HG03135 (cell line): ENCODE results near the gene TMEM106A.
"Not testable (repeated sequence)": the region's sequence is repeated elsewhere in the genome, so short reads cannot be mapped to it uniquely, and the experiment has no call there.

ENCODE experiments used
- ATAC-seq: cut with Tn5 transposase; IDR thresholded peaks from one replicate; pipeline ENCODE4 v1.9.1; 2021; ENCODE audit warnings: mild to moderate bottlenecking, moderate library complexity; ENCODE audit not compliant: unreplicated experiment

Gene TMEM106A, protein sequence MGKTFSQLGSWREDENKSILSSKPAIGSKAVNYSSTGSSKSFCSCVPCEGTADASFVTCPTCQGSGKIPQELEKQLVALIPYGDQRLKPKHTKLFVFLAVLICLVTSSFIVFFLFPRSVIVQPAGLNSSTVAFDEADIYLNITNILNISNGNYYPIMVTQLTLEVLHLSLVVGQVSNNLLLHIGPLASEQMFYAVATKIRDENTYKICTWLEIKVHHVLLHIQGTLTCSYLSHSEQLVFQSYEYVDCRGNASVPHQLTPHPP

DNA sequence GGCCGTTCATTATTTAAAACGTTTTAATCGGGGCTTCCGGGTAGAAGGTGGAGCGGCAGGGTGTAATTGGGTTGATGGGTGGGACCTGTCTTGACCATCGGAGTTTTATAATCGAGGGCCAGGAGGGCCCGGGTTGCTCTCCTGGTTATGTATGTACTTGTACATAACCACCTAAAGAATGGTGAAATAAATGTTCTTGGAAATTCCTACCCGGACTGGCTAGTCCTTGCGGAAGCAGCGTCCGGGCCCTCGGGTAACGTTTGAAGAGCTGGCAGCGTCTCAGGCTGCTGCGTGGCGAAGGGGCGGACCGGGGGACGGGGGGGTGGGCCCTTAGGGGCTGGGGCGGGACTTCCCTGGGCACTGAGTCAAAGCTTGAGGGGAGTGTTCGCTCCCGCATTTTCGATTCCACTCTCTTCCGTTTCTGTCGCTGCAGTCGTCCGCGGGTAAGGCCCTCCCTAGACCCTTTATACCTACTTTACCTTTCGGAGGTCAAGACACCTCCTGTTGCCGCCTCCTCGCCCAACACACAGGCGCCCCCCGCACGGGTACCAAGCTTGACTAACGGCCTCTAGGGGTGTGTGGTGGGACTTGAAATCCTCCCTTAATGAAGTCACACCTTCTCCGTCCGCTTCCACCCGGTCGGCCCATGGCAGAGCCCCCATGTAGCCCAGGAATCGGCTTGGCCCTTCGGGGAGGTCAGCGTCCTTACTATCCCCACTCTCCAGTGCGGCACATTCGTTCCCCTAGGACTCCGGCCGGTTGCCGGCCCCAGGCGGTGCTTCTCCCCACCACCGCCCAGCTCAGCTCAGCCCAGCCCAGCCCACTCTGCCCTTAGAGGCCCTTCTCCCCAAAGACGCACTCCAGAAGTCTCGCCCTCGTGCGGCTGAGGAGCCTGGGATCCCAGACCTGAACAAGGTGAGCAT, at the start of gene TMEM106A:
Gene TMEM106A, plus strand, starts transcription at position 396 of the 923 bp plus-strand sequence. CDS start 1,167 bp downstream, outside the sequence.
- peak; percentile 83 for ATAC-seq

DNA sequence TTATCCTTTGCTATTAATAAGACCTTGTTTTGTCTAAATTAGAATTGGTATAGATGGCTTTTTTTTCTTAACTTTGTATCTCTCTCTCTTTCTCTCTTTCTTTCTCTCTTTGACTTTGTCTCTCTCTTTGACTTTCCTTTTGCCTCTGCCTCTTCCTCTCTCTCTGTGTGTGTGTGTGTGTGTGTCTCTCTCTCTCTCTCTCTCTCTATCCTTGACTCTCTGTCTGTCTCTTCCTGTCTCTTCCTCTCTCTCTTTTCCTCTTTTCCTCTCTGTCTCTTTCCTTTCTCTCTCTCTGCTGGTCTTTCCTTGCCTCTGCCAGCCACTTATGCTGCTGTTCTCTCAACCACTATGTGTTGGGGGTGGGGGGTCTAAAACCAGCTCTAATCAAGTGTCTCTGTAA, 45.7 kb upstream of the TMEM106A start:
- ATAC-seq, result not testable (repeated sequence)

DNA sequence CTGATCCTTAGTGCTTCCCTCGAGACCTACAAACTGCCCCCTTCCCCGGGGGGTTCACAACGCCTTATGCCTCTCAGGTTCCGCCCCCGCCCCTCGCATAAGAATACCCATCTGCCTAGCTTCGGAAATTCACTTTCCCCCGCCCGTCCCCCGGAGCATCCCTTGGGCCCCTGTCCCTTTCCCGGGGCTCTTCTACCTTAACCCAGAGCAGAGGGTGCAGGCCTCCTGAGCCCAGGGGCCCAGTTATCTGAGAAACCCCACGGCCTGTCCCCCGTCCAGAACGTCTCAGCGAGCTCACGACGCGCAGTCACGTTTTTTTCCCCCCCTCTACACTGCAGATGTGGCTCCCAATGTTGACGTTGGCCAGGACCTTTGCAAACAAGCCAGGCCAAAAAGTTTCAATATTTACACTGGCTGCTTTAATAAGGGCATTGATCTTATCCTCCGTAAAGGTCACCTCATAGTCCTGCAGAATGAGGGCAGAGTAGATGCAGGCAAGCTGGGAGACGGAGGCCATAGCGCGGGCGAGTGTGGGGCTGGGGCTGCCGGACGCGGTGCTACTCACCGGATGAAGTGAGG, 42.0 kb upstream of the TMEM106A start:
- ATAC-seq, result peak; percentile 28

DNA sequence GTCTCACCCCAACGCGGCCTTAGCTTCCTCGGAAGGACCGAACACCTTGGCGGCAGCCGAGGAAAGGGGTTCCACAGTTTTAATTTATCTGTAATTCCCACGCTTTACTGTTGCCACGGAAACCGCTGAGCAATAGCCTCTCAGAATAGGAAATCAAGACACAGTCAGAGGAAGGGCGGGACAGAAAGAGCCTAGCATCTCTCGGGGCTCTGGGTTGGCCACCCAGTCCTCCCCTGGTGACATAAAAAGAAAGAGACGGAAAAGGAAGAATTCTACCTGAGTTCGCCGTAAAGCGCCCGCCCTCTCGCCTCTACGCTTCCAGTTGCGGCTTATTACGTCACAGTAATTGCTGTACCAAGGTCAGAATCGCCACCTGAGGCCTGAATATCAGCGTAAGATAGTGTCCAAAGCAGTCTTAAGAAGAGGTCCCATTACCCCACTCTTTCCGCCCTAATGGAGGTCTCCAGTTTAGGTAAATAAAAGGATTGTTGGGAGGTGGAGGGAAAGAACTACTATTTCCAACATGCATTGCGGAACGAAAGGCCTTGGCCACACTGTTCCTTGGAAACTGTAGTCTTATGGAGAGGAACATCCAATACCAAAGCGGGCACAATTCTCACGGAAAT, 41.4 kb upstream of the TMEM106A start:
- ATAC-seq, result peak; percentile 58

DNA sequence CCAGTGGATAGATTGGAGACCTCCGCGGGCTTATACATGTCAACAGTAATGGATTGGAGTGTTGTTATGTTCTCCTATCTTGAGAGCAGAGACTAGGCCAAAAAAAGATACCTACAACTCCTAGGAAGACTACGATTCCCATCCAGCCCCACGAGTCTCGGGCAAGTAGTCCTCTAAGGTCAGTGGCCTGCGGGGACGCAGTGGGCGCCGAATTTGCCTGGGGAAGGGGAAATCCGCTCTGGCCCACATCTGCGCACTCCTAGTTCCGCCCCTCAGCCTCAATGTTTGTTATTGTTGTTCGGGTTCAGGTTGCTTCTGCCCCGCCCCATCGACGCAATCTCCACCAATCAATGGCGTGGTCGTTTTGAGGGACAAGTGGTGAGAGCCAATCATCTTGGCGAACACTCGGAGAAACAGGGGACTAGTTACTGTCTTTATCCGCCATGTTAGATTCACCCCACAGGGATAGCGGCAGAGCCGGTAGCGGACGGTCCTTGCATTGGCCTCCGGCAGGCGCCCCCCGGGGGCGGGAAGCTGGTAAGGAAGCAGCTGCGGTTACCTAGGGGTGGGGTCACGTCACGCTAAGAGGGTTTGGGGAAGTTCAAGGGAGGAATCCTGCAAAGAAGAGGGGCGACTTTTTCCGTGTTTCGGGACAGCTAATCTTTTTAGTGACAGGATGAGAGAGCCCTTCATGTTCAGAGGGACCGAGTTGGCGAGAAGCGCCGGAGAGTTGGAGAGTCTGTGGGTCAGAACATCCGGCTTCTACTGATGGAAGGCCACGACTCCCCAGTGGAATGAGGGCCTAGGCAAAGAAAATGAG, 40.7 kb upstream of the TMEM106A start, which contains the start of gene NBR1:
Gene NBR1, plus strand, starts transcription at position 449 of the 820 bp plus-strand sequence. CDS start 4,586 bp downstream, outside the sequence.
- ATAC-seq, result peak; percentile 74

DNA sequence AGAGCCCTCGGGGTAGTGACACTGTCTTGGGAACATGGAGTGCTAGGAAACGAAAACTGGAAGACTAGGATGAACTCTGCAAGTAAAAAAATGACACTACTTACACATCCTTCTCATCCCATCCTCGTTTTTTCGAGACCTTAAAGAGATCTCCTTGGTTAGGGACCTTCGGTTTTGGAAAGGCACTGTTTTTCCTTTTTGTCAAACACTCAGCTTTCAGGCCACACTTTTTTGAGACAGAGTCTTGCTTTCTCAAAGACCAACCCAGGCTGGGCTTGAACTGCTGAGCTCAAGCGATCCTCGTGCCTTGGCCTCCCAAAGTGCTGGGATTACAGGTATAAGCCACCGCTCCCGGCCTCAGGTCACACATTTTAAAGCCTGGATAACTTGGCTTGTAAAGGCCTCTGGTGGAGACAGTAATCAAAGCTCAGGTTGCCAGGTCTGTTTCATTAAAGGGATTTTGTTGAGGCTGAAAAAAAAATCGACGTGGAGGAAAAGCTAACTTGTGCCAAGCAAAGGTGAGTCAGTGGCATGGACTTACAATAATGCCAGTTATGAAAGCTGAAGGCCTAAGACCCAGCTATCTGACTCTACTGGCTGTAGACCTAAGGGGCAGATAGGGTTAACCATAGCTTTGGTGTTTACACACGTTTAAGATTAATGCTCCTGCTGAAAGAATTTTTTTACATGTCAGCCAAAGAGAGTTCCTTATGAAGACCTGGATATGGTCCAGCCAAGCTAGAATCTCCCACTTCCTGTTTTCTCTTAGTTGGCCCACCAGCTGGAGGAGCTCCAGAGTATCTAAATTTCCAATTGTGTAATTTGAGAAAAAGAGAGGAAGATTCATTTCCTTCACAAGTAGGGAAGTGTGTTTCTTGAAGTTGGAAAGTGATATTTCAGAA, 39.8 kb upstream of the TMEM106A start:
- ATAC-seq, result no peak

DNA sequence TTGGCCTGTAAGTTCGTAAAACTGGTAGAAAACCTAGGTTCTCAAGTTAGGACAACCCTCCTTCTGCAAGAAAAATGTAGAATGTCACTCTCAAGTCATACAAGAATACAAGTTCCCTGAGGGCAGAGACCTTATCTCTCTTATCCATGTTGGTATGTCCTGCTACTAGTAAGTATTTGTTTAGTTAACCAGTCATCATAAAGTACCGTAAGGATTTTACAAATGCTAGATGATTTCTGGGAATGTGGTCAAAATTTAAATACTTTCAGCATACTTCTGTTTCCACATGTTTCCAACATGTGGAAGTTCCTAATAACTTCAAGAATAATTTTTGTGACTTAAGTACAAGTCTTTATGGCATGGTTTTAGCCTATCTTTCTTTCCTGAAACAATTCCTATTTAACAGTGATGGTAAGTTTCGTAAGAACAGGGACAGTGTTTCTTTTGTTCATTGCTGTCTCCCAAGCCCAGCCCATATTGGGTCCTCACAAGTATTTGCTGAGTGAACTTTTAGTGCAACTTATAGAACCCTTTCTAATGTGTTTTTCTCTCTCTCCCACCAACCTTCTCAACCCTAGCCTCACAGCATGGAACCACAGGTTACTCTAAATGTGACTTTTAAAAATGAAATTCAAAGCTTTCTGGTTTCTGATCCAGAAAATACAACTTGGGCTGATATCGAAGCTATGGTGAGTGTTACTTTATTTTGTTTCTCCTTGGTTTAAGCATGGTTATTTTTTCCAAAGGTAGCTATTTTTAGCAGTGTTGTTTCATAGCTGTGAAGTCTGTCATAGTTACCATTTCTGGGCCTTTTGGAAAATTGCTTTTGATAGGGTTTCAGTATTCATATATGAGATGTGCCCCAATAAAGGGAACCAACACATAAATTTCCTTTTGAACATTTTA, 36.2 kb upstream of the TMEM106A start:
- ATAC-seq, result no peak

DNA sequence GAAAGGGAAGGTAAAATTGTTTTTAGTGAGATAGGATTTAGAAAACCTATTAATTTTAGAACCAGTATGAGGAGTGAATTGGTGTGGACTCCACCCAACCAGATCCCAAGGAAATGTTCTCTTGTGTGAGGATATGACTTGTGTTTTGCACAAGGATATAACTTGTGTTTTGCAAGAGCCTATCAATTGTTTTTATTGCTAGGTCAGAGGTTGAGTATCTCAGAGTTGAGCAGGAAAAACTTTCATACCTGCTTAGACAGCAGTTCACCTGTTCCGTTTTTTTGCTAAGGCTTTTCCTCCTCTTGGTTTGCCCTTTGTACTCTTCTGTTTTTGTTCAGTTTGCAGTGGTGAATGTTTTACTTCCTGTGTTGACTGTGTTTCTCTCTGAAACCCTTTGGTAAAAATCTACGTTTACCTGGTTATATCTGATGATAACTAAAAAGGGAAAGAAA, 35.5 kb upstream of the TMEM106A start:
- no peak for ATAC-seq

DNA sequence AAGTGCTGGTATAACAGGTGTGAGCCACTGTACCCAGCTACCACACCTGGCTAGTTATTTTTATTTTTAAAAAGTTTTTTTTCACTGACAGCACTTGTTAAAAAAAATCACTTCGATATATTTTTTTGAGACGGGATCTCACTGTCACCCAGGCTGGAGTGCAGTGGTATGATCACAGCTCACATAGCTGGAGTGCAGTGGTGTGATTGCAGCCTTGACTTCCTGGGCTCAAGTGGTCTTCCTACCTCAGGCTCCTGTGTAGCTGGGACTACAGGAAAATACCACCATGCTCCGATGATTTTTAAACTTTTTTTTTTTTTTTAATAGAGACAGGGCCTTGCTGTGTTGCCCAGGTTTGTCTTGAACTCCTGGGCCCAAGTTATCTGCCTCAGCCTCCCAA, 27.8 kb upstream of the TMEM106A start:
- ATAC-seq, result no peak

DNA sequence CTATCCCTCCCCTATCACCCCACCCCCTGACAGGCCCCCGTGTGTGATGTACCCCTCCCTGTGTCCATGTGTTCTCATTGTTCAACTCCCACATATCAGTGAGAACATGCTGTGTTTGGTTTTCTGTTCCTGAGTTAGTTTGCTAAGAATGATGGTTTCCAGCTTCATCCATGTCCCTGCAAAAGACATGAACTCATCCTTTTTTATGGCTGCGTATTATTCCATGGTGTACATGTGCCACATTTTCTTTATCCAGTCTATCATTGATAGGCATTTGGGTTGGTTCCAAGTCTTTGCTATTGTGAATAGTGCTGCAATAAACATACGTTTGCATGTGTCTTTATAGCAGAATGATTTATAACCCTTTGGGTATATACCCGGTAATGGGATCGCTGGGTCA, 25.0 kb upstream of the TMEM106A start:
- not testable (repeated sequence) for ATAC-seq

DNA sequence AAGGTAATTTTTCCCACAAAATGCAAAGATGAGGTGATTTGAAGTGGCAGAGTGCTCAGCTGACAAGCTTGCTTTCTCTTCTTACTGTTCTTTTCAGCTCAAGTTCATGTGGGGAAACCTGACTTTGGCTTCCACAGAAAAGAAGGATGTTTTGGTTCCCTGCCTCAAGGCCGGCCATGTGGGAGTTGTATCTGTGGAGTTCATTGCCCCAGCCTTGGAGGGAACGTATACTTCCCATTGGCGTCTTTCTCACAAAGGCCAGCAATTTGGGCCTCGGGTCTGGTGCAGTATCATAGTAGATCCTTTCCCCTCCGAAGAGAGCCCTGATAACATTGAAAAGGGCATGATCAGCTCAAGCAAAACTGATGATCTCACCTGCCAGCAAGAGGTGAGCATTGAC, 18.4 kb upstream of the TMEM106A start:
- ATAC-seq, result no peak

DNA sequence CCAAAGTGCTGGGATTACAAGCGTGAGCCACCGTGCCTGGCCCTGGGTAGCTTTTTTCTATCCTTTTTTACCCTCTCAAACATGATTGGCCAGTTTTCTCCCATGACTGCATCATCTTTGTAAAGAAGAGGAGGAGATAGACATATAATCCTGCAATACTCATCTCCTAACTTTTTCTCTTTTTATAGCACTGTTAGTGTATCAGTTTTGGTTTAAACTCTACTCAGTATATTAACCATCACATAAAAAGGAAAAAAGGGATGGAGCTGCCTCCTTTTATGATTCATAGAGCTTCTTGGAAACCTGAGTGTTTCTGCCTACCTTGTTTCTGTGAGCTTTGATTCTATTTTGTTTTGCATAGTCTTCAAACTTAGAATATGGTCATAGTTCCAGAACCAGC, 12.0 kb upstream of the TMEM106A start:
- no peak for ATAC-seq

DNA sequence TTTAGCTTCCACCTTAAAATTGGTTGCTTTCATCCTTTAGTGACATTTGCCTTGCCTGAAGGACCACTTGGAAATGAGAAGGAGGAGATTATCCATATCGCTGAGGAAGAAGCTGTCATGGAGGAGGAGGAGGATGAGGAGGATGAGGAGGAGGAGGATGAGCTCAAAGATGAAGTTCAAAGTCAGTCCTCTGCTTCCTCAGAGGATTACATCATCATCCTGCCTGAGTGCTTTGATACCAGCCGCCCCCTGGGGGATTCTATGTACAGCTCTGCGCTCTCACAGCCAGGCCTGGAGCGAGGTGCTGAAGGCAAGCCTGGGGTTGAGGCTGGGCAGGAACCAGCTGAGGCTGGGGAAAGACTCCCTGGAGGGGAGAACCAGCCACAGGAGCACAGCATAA, 11.5 kb upstream of the TMEM106A start:
- no peak for ATAC-seq

DNA sequence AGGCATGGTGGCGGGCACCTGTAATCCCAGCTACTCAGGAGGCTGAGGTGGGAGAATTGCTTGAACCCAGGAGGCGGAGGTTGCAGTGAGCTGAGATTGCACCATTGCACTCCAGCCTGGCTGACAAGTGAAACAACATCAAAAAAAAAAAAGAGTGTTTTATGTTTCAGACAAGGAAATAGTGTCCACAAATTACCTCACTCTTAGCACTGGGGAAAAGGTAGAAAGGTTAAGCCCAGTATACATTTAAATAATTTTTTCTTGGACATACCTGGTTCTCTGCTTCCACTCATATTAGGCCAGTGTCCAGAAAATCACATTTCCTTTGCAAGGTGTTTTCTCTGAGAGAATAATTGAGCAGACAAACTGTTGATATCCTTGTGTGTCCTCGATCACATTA, 8.7 kb upstream of the TMEM106A start:
- ATAC-seq, result not testable (repeated sequence)

DNA sequence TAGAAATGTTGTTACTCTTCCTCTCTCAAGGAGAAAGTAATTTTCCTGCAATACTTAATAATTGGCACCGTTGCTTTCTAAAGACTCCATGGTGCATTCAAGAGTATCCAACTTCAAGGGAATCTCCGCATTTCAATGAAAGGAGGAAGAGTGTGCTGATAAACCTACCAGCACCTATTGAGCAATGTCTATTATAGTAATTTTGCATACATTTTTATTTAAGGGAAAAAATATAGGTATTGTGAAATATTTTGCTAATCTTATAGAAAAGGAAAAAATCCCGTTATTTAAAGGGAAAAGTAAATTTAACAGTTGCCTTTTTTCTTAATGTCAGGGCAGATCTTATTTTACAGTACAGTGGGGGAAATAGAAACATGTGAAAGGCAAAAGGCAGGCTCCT, 1.1 kb upstream of the TMEM106A start:
- no peak for ATAC-seq

DNA sequence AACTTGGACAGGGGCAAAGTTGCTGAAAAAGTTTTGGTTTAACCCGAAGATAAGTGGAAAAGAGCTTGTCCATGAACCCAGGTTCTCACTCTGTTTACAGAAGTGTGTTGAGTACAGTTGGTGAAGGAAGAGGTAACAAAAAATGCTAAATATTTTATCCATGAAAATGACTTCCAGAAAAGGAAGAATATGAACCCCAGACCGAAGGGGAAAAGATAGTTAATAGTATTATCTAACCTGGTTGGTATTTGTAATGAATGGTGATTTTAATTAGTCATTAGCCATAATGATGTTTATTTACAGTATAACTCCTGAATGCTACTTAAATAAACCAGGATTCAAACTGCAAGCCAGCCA, 574 bp upstream of the TMEM106A start:
- ATAC-seq, result no peak

DNA sequence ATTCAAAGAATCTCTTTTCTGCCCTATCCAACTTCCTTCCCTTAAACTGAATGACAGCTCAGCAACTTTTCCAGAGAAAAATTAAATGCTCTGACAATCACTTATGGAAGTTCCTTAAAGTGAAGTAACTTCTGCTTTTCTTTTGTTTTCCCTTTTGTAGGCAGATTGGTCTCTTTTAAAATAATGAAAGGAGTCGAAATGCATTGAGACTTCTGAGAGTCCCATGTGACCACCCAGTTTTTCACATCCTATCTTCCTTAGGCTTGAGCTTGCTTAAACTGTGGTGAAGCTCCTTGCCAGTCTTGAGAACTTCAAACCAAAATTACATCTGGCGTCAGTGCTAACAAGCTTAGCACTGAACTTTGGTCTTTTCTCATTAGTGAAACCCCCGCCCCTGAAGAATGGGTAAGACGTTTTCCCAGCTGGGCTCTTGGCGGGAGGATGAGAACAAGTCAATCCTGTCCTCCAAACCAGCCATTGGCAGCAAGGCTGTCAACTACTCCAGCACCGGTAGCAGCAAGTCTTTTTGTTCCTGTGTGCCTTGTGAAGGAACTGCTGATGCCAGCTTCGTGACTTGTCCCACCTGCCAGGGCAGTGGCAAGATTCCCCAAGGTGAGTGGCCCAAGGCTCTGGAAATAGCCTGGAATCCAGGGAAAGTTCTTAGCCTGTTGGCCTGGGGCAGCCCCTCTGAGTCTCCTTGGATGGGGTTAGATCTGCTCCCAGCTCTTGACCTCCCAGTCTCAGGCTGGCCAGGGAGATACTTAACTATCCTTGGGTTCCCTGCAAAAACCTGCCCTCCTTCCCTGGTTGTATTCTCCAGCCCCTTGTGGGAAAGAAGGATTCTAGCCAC, 1.2 kb downstream of the TMEM106A start:
- ATAC-seq, result no peak
